Common myeloid progenitor, CD34-positive (primary cell): Measurements from ENCODE around the gene MTURN.
"Not testable (repeated sequence)": the region's sequence is repeated elsewhere in the genome, so short reads cannot be mapped to it uniquely, and the experiment has no call there.

ENCODE experiments used
- CTCF ChIA-PET: fragments of 350-600 bp; sonication (Branson Sonifier 250); formaldehyde crosslinking; loops from one replicate; lab custom pipeline; 2021; ENCODE audit warnings: antibody characterized with exemption; lab: Charles Lee
- POLR2A ChIA-PET: fragments of 350-600 bp; sonication (Branson Sonifier 250); formaldehyde crosslinking; loops from one replicate; lab custom pipeline; 2021; ENCODE audit warnings: antibody characterized with exemption; lab: Charles Lee
- DNase-seq, 3 donors: peaks; one replicate each; pipeline versions ENCODE4 v3.0.0 to v3.0.0-alpha.2; 2013
- H3K27ac ChIP-seq, 2 experiments: 1 replicate in 1 of 2; 2 replicates in 1 of 2; pipeline ENCODE4 v1.7.0; 2013; ENCODE audit warnings: inconsistent platforms in 2 of 2, low read length in 2 of 2, mild to moderate bottlenecking in 2 of 2, low read depth in 1 of 2, moderate library complexity in 1 of 2; ENCODE audit not compliant: severe bottlenecking in 2 of 2, insufficient read depth in 1 of 2, poor library complexity in 1 of 2
- H3K27me3 ChIP-seq, 5 experiments: replicated peaks in 2 of 5; 1 replicate in 3 of 5; 2 replicates in 2 of 5; pipeline versions ENCODE4 v1.6.1 to v1.7.0; 2013; ENCODE audit warnings: low read length in 4 of 5, mild to moderate bottlenecking in 2 of 5, moderate library complexity in 2 of 5, inconsistent platforms in 1 of 5; ENCODE audit not compliant: insufficient read depth in 5 of 5, control insufficient read depth in 4 of 5
- H3K36me3 ChIP-seq, 4 experiments: 1 replicate in 2 of 4; 2 replicates in 2 of 4; pipeline versions ENCODE4 v1.6.1 to v1.7.0; 2013; ENCODE audit warnings: low read length in 3 of 4, control low read depth in 1 of 4, mild to moderate bottlenecking in 1 of 4; ENCODE audit not compliant: control insufficient read depth in 4 of 4, insufficient read depth in 4 of 4
- H3K4me1 ChIP-seq, 4 experiments: 1 replicate in 3 of 4; 2 replicates in 1 of 4; pipeline versions ENCODE4 v1.6.1 to v1.7.1; 2013; ENCODE audit warnings: low read length in 3 of 4, mild to moderate bottlenecking in 3 of 4, control low read depth in 1 of 4, inconsistent platforms in 1 of 4, moderate library complexity in 1 of 4; ENCODE audit not compliant: control insufficient read depth in 4 of 4, insufficient read depth in 4 of 4; ENCODE audit errors: control extremely low read depth in 1 of 4
- H3K4me3 ChIP-seq, 7 experiments: 1 replicate in 4 of 7; 2 replicates in 3 of 7; pipeline versions ENCODE4 v1.5.1 to v1.7.0; 2013; ENCODE audit warnings: mild to moderate bottlenecking in 7 of 7, low read length in 6 of 7, moderate library complexity in 6 of 7, inconsistent platforms in 2 of 7, low read depth in 2 of 7, control low read depth in 1 of 7; ENCODE audit not compliant: insufficient read depth in 4 of 7, control insufficient read depth in 1 of 7; ENCODE audit errors: extremely low read depth in 1 of 7
- H3K9me3 ChIP-seq, 5 experiments: 1 replicate in 4 of 5; 2 replicates in 1 of 5; pipeline versions ENCODE4 v1.6.1 to v1.7.1; 2013; ENCODE audit warnings: low read length in 4 of 5, mild to moderate bottlenecking in 2 of 5, inconsistent platforms in 1 of 5, low read depth in 1 of 5, moderate library complexity in 1 of 5; ENCODE audit not compliant: control insufficient read depth in 4 of 5, insufficient read depth in 2 of 5; ENCODE audit errors: control extremely low read depth in 1 of 5
- WGBS: methylation state at CpG from one replicate; pipeline ENCODE4 v1.1.5; 2013; ENCODE audit not compliant: insufficient coverage; 5-methylcytosine and 5-hydroxymethylcytosine counted together

Gene MTURN

GRCh38 chr7:30093420-30093952 lies 41.3 kb upstream of the MTURN start:
- POLR2A ChIA-PET: no interaction called here
- H3K36me3 ChIP-seq: no peaks in the 10 kb centered on the region
- peaks cover 0 to 3% (median 0%) of the 10 kb centered on the region in 5 experiments for H3K9me3 ChIP-seq
- H3K4me3 ChIP-seq: no peak overlapping the region
- peaks cover 0 to 8% (median 0%) of the 10 kb centered on the region in 4 experiments for H3K4me1 ChIP-seq
- H3K27ac ChIP-seq: no peak overlapping the region
- DNase-seq: no peak
- WGBS: 100% methylated on average over 3 of the region's 5 CpGs
- no peaks in the 10 kb centered on the region for H3K27me3 ChIP-seq
- CTCF ChIA-PET: interaction anchor here (0.9 kb wide), 1 partner anchor 19 kb away, joined by 3 read pairs; no protein-coding TSS in a partner anchor

DNA sequence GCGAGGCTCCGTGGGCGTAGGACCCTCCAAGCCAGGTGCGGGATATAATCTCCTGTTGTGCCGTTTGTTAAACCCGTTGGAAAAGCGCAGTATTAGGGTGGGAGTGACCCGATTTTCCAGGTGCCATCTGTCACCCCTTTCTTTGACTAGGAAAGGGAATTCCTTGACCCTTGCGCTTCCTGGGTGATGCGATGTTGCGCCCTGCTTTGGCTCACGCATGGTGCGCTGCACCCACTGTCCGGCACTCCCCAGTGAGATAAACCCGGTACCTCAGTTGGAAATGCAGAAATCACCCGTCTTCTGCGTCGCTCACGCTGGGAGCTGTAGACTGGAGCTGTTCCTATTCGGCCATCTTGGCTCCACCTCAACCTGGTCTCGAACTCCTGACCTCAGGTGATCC lies 36.2 kb upstream of the MTURN start:
- H3K9me3 ChIP-seq, H3K27me3 ChIP-seq, H3K36me3 ChIP-seq, H3K27ac ChIP-seq, DNase-seq, CTCF ChIA-PET, POLR2A ChIA-PET, H3K4me3 ChIP-seq, H3K4me1 ChIP-seq: not testable (repeated sequence)
- 95% methylated on average over 16 of the region's 21 CpGs for WGBS

GRCh38 chr7:30102281-30102680 lies 32.5 kb upstream of the MTURN start:
- WGBS: 100% methylated on average over 2 of the region's 3 CpGs
- ChIA-PET CTCF (no interaction called here), POLR2A (no interaction called here)
- no peaks in the 10 kb centered on the region for H3K4me1 ChIP-seq
- H3K4me3 ChIP-seq: no peak overlapping the region
- H3K27me3 ChIP-seq: no peaks in the 10 kb centered on the region
- no peak for DNase-seq
- H3K9me3 ChIP-seq: peaks cover 0 to 3% (median 1%) of the 10 kb centered on the region in 5 experiments
- no peak overlapping the region for H3K27ac ChIP-seq
- H3K36me3 ChIP-seq: no peaks in the 10 kb centered on the region

- no peak for DNase-seq
- no peaks in the 10 kb centered on the region for H3K4me1 ChIP-seq
- no peaks in the 10 kb centered on the region for H3K27me3 ChIP-seq
- ChIA-PET CTCF (interaction anchor here (0.5 kb wide), 1 partner anchor 170 kb away, joined by 3 read pairs; no protein-coding TSS in a partner anchor), POLR2A (no interaction called here)
- H3K9me3 ChIP-seq: peaks cover 0 to 8% (median 0%) of the 10 kb centered on the region in 5 experiments
- no CpG with 5 or more reads among the region's 1 CpG for WGBS
- H3K36me3 ChIP-seq: no peaks in the 10 kb centered on the region
- H3K4me3 ChIP-seq: no peak overlapping the region
- H3K27ac ChIP-seq: no peak overlapping the region
Observed at GRCh38 chr7:30104157-30104556, 30.6 kb upstream of the MTURN start.

GRCh38 chr7:30112103-30112713 lies 22.6 kb upstream of the MTURN start:
- Histone ChIP-seq H3K27me3 (no peaks in the 10 kb centered on the region), H3K36me3 (no peaks in the 10 kb centered on the region), H3K4me1 (no peaks in the 10 kb centered on the region), H3K27ac (no peak overlapping the region), H3K4me3 (no peak overlapping the region), H3K9me3 (peaks cover 6 to 20% (median 8%) of the 10 kb centered on the region in 5 experiments)
- CTCF ChIA-PET: no interaction called here
- POLR2A ChIA-PET: no interaction called here
- 100% methylated on average over 1 of the region's 5 CpGs for WGBS
- DNase-seq: no peak

DNA sequence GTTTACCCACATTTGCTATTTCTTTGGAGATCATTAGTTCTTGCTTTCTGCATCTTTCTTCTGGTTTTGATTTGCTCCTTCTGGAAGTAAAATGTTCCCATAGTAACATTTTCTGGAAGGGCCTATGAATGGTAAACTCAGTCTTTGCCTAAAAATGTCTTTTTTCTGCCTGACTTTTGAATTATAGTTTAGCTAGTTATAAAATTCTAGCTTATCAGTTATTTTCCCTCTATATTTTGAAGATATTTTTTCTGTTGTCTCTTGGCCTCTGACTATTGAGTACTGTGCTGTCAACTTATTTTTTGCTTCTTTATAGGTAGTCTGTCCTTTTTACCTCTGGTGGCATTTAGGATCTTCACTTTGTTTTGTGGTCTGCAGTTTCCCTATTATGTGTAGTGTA lies 21.6 kb upstream of the MTURN start:
- H3K4me1 ChIP-seq: no peaks in the 10 kb centered on the region

DNA sequence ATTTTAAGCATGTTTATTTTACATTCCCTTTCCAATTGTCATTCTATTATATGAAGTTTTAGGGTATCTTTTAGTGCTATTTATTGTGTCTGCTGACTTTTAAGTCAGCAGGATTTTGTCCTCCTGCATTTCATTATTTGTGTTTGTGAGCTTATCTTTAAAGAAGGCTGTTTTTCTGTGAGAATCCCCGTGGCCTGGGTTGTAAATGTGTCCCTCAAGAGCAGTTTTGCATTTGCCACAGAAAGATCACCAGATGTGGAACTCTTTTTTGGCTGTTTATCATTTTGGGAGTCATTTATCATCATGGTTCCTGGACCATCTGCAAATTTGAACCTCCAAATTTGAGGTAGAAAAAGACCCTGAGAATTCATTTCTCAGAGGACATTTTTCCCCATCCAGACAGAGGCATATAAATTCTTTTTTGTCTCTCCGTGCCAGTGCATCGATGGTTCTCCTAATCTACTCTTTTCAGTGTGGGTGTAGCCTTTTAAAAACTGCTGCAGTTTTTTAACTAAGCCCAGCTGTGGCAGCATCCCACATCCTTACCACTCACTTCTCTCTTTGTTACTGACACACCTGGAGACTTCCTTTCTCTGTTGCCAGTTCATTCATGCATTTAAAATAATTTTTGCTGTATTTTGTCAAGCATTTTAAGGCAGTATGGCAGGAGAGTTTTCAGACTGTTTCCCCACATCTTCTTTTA lies 20.1 kb upstream of the MTURN start:
- WGBS: 90% methylated on average over 3 of the region's 3 CpGs
- no peak overlapping the region for H3K27ac ChIP-seq
- no peaks in the 10 kb centered on the region for H3K27me3 ChIP-seq
- ChIA-PET CTCF (no interaction called here), POLR2A (interaction anchor here (0.6 kb wide), 1 partner anchor 128 kb away, joined by 3 read pairs; no protein-coding TSS in a partner anchor)
- H3K4me3 ChIP-seq: no peak overlapping the region
- DNase-seq: no peak
- H3K9me3 ChIP-seq: peaks cover 6 to 12% (median 8%) of the 10 kb centered on the region in 5 experiments
- H3K36me3 ChIP-seq: no peaks in the 10 kb centered on the region
- no peaks in the 10 kb centered on the region for H3K4me1 ChIP-seq

More for the DNA sequence above, 21.6 kb upstream of the MTURN start:
- H3K27me3 ChIP-seq: no peaks in the 10 kb centered on the region
- H3K4me3 ChIP-seq: no peak overlapping the region
- DNase-seq: no peak
- ChIA-PET POLR2A (no interaction called here), CTCF (no interaction called here)
- H3K9me3 ChIP-seq: peaks cover 6 to 17% (median 8%) of the 10 kb centered on the region in 5 experiments
- H3K27ac ChIP-seq: no peak overlapping the region
- no peaks in the 10 kb centered on the region for H3K36me3 ChIP-seq
